AG04449 (cell line): ENCODE data around the gene FAM222B.

Source experiments
- CTCF ChIA-PET: fragments of 350-600 bp; formaldehyde crosslinking; extraction: SDS; loops from one replicate; lab custom pipeline; 2021; ENCODE audit warnings: antibody characterized with exemption; lab: Yijun Ruan, JAX
- POLR2A ChIA-PET: fragments of 400-600, 350-600 bp; formaldehyde crosslinking; extraction: SDS; loops from one replicate; lab custom pipeline; 2020; ENCODE audit warnings: antibody characterized with exemption, inconsistent platforms; lab: Yijun Ruan, JAX
- DNase-seq: peaks from one replicate; pipeline ENCODE4 v3.0.0-alpha.2; 2010; ENCODE audit warnings: low read depth, low spot score
- H3K4me3 ChIP-seq: 2 replicates; pipeline ENCODE4 v1.5.1; 2011; ENCODE audit warnings: low read depth, mild to moderate bottlenecking, control low read depth, low read length
- CTCF ChIP-seq: IDR thresholded peaks from one replicate; pipeline ENCODE4 v1.5.1; 2011; ENCODE audit warnings: mild to moderate bottlenecking, moderate library complexity, low read length, control low read depth, inconsistent platforms; ENCODE audit not compliant: insufficient read depth; ENCODE audit errors: missing control alignments

The FAM222B gene

GRCh38 chr17:28763804-28764266, 78.8 kb downstream of the FAM222B start:
- CTCF ChIA-PET: interaction anchor here (0.6 to 10.0 kb wide), 59 partner anchors 10 to 353 kb away, joined by 3 to 295 read pairs (median 7); partner anchors contain the start of genes BLTP2, DHRS13, FAM222B and FLOT2
- H3K4me3 ChIP-seq: no peak overlapping the region
- DNase-seq: peak; percentile 29
- POLR2A ChIA-PET: interaction anchor here (1.0 to 2.0 kb wide), 3 partner anchors 10 to 37 kb away, joined by 3 to 6 read pairs (median 5); partner anchors contain the start of gene TLCD1
- TF ChIP-seq CTCF: peak; percentile 69

GRCh38 chr17:28763137-28763799, 79.3 kb downstream of the FAM222B start:
- no peak overlapping the region for H3K4me3 ChIP-seq
- DNase-seq: no peak
- ChIA-PET POLR2A (interaction anchor here (0.6 to 2.0 kb wide), 4 partner anchors 10 to 171 kb away, joined by 3 to 6 read pairs (median 4); partner anchors contain the start of gene TLCD1), CTCF (interaction anchor here (0.6 to 10.0 kb wide), 59 partner anchors 11 to 354 kb away, joined by 3 to 295 read pairs (median 7); partner anchors contain the start of genes BLTP2, DHRS13, FAM222B and FLOT2)
- no peak for TF ChIP-seq CTCF

- CTCF ChIA-PET: interaction anchor here (1.3 to 10.0 kb wide), 10 partner anchors 12 to 356 kb away, joined by 4 to 295 read pairs (median 80); partner anchors contain the start of genes FLOT2, NEK8, PHF12 and TLCD1
- TF ChIP-seq CTCF: no peak
- DNase-seq: peak; percentile 28
- POLR2A ChIA-PET: no interaction called here
- H3K4me3 ChIP-seq: no peak overlapping the region
Observed at GRCh38 chr17:28760601-28761562, 81.7 kb downstream of the FAM222B start.

GRCh38 chr17:28759256-28759865, 83.2 kb downstream of the FAM222B start:
- DNase-seq: no peak
- no peak for TF ChIP-seq CTCF
- ChIA-PET POLR2A (no interaction called here), CTCF (interaction anchor here (3.0 to 10.0 kb wide), 4 partner anchors 10 to 158 kb away, joined by 15 to 295 read pairs (median 80); partner anchors contain the start of genes NEK8, TLCD1 and TRAF4)
- H3K4me3 ChIP-seq: no peak overlapping the region

- POLR2A ChIA-PET: interaction anchor here (1.4 kb wide), 1 partner anchor 13 kb away, joined by 3 read pairs; no protein-coding TSS in a partner anchor
- H3K4me3 ChIP-seq: no peak overlapping the region
- TF ChIP-seq CTCF: no peak
- CTCF ChIA-PET: no interaction called here
- DNase-seq: no peak
Observed at GRCh38 chr17:28758411-28759121, 84.0 kb downstream of the FAM222B start.
